Stimulated activated CD4-positive, alpha-beta T cell treated with anti-CD3 and anti-CD28 coated beads, Interleukin-12 subunit alpha, Interleukin-12 subunit beta, amount 100 ng/mL, for 24 hours (primary cell): ENCODE data around the gene KLHL6.
"Not testable (repeated sequence)": the region's sequence is repeated elsewhere in the genome, so short reads cannot be mapped to it uniquely, and the experiment has no call there.

Experiments used
- DNase-seq, 2 experiments: peaks; one replicate each; pipeline ENCODE4 v3.0.0-alpha.2; 2020; ENCODE audit warnings: low read depth in 2 of 2

The KLHL6 gene

DNA sequence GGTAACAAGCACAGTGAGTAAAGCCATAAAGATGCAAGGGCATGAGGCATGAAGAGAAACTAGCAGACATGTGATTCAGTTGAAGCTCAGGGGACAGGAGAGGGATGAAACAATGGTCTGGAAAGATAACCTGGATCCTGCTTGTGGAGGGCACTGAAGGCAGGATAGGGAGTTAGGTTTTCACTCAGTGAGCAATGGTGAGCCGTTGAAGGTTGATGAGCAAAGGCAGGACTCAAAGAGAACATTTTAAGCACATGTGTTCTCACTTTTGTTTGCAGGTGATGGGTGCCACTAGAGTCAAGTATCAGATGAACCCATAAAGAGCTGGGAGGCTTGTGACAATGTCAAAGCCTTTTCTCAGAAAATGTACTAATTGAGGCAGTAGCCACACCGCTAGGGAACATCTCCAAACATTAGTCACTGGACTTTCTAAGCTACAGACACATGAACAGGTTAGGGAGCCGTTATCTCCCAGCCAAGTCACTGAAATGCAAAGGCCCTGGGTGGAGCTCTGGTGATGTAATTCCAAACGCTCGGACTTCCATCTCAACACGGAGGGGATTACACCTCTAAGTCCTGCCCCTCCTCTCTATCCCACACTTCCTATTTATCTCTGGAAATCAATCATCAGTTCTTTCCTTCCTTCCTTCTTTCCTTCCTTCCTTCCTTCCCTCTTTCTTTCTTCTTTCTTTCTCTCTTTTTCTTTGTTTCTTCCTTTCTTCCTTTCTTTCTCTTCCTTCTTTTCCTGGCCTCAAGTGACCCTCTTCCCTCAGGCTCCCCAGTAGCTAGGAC is 22.7 kb downstream of the KLHL6 start:
- DNase-seq, result no peak

GRCh38 chr3:183529717-183530116 is 25.8 kb downstream of the KLHL6 start:
- no peak for DNase-seq

DNA sequence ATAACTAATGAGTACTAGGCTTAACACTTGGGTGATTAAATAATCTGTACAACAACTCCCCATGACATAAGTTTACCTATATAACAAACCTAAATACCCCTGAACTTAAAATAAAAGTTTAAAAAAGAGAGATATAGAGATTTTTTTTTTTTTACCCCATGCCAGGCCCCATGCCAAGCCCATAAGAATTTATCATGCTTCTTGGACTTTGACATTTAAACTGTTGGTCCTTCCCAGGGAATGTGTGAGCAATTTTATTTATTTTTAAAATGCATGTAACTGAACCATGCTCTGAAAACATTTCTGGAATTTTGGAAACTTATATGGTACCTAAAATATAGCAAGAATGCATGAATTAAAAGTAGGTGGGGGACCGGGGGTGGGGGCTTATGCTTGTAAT is 26.3 kb downstream of the KLHL6 start:
- DNase-seq, result no peak

GRCh38 chr3:183528758-183529157 is 26.7 kb downstream of the KLHL6 start:
- DNase-seq, result not testable (repeated sequence)

GRCh38 chr3:183527428-183528379 is 27.8 kb downstream of the KLHL6 start:
- DNase-seq, result no peak

GRCh38 chr3:183526838-183527427 is 28.6 kb downstream of the KLHL6 start:
- no peak for DNase-seq

GRCh38 chr3:183524476-183524875 is 31.0 kb downstream of the KLHL6 start:
- no peak for DNase-seq

DNA sequence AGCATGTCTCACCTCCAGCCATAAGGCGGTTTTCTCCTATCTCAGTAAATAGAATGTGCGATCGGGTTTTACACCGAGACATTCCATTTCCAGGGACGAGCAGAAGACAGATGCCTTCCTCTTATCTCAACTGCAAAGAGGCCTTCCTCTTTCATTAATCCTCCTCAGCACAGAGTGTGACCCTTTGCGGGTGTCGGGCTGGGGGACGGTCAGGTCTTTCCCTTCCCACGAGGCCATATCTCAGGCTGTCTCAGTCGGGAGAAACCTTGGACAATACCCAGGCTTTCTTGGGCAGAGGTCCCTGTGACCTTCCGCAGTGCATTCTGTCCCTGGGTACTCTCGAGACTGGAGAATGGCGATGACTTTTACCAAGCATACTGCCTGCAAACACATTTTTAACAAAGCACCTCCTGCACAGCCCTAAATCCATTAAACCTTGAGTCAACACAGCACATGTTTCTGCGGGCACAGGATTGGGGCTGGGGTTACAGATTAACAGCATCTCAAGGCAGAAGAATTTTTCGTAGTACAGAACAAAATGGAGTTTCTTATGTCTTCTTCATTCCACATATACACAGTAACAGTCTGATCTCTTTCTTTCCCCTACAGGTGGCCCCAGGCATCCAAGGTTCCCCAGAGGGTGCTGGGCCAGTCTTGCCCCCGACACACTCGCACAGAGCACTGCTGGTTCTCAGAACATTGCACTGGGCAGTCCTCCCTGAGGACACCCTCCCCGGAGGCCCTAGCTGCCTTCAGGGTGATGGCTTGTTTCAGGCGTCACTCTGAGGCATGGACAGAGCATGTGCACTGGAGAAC is 34.6 kb downstream of the KLHL6 start:
- not testable (repeated sequence) for DNase-seq

GRCh38 chr3:183520295-183520694 is 35.2 kb downstream of the KLHL6 start:
- not testable (repeated sequence) for DNase-seq

DNA sequence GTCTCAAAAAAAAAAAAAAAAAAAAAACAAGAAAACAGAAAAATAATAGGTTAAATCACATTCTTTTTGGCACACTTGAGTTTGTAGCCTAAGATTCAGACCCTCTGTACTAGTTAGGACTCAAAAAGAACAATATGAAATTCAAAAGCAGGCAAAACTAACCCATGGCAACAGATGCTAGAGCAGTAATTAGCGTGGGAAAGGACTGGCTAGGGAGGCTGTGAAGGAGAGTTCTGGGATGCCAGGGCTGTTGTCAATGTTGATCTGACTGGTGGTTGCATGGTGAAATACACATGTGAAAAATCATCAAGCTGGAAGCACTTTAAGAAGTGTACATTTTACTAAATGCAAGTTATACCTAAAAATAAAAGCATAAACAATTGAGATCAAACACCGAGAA is 35.6 kb downstream of the KLHL6 start:
- no peak for DNase-seq

GRCh38 chr3:183518491-183519251 is 36.8 kb downstream of the KLHL6 start:
- DNase-seq, result no peak

DNA sequence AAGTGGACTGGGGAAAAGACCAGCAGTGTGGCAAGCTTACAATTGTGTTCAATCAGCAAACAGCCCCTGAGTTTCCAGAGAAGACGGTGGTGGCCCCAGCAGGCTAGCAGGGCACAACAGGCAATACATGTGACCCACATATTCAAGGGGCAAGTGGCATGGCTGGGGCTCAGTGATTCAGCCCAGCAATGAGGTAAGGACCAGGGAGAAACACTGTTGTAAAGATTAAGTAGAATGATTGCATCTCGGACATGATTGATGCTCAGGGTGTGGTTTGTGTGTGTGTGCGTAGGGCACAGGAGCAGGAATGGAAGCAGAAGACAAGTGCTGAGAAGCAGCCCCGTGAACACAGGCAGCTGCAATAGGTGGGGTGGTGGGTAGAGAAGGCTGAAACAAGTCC is 37.9 kb downstream of the KLHL6 start:
- no peak for DNase-seq

- peak in 1 of 2 experiments; percentile 24 for DNase-seq
Observed at GRCh38 chr3:183515968-183516851, 39.3 kb downstream of the KLHL6 start.

- no peak for DNase-seq
Observed at GRCh38 chr3:183514021-183514420, 41.5 kb downstream of the KLHL6 start.

DNA sequence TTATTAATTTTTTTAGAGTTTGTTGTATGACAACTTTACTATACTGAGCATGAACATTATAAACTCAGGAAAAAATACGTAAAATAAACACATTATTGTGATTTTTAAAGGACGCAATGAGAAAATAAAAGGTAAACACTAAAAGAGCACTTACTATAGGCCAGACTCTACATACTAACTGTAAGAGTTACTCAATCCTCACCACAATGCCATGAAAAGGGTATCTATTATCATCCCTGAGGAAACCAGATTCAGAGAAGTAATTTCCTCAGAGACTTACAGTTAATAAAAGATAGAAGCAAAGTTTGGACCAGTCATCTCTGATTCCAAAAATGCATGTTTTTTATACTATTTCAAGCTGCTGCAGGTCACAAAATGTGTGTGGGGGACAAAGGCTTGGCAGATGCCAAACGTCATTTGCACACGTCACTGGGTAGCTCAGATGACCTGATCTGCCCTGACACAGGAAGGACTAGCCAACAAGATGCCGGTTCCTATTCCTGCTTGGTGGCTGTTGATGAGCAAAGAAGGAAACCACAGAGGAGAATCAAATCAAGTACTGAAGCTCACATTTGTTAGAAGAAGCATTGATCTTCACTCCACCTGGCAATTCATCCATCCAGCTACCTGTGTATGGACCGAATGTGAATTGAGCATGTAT is 42.3 kb downstream of the KLHL6 start:
- DNase-seq, result peak in 1 of 2 experiments; percentile 33

DNA sequence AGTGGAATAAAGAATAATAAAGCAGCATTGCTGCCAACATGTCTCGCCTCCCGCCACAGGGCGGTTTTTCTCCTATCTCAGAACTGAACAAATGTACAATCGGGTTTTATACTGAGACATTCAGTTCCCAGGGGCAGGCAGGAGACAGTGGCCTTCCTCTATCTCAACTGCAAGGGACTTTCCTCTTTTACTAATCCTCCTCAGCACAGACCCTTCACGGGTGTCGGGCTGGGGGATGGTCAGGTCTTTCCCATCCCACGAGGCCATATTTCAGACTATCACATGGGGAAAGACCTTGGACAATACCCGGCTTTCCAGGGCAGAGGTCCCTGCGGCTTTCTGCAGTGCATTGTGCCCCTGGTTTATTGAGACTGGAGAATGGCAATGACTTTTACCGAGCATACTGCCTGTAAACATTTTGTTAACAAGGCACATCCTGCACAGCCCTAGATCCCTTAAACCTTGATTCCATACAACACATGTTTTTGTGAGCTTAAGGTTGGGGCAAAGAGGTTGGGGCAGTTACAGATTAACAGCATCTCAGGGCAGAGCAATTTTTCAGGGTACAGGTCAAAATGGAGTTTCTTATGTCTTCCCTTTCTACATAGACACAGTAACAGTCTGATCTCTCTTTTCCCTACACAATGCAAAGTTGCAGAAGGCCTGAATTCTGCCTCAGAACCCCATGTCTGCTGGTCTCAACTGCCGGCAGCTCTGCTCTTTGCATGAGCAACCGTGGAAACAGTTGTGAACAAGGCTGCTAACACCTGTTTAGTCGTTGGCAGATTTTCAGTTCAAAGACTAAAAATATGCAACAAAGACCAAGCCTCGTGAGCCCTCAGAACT is 44.0 kb downstream of the KLHL6 start:
- DNase-seq, result not testable (repeated sequence)

- DNase-seq, result no peak
Observed at GRCh38 chr3:183508821-183509220, 46.7 kb downstream of the KLHL6 start.

- no peak for DNase-seq
Observed at GRCh38 chr3:183507551-183507950, 48.0 kb downstream of the KLHL6 start.
